Measurements from ENCODE around the gene KRT34.
"Not testable (repeated sequence)": the region's sequence is repeated elsewhere in the genome, so short reads cannot be mapped to it uniquely, and the experiment has no call there.

Gene KRT34

DNA sequence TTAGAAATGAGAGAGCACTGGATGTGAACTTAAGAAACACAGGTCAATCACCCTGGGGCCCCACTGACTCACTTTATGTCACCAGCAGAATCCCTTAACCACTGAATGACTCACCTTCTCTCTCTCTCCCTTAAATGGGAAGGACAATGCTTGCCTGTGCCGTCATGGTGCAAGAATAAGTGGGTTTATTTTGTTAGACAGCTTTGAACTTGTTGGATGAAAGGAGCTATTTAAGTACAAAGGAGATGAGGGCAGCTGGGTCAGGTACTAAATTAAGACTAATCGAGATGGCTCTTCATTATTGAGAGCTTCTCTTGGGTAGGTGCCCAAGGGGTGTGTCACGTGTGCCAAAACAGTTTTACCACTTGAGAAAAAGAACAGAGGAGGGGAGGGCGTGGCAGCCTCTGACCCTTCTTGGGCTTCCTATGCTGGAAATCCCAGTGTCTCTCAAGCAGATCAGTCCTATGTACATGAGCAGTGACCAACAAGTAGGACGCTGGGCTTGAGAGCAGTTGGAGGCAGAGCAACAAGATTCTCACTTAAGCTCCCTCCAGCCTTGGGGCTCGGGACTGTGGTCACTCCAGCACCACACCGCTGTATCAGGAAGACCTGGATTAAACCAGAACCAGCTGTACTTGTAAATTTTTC, 22.0 kb upstream of the KRT34 start:
- peak; percentile 9 for DNase-seq (ENCODE audit: low read depth)

- no peak for DNase-seq (ENCODE audit: low read depth)
These were observed 21.4 kb upstream of the KRT34 start for GRCh38 chr17:41403404-41404023.

DNA sequence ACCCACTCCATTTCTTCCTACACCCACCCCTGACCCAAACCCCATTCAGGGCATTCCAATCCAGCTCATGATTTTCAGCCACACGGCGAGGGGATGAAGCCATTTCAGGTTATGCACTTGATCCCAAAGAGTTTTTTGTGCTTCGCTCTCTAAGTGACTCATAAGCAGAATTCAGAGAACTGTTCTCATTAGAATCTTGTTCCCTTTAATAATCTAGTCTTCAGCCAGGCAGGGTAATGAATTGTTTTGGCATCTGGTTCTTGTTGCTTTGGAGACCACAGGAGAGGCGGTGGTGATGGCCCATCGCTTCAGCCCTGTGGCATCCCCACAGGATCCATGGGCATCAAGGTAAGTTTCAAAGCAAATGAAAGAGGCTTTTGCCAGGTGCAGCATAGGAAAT, 20.1 kb upstream of the KRT34 start:
- no peak for DNase-seq (ENCODE audit: low read depth)

DNA sequence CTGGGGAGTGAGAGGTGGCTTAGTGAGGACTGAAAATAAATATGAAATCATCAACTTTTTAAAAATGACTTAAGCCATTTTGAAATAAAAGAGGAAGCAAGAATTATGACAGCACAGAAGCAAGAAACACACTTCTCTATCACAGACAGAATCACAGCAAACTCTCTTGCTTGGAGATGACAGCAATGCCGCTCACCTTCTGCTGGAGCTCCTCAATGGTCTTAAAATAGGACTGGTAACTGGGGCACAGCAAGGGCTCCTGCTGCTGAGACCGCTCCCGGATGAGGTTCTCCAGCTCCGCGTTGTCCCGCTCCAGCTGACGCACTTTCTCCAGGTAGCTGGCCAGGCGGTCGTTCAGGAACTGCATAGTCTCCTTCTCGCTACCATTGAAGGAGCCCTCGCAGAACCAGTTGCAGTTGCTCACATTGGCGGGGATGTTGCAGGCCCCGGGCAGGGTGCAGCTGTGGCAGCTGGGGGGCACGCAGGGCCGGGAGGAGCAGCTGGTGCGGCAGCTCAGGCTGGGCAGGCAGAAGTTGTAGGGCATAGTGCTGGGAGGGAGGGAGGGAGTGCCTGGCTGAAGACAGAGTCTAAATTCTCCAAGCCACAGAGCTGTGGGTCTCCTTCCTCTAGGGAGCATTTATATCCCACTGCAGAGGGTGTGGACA, 15.0 kb upstream of the KRT34 start, which contains the start of gene KRT31:
Gene KRT31 (minus strand): TSS at position 613 of the 665 bp plus-strand sequence. CDS start 69 bp downstream, at position 544.
- no peak for DNase-seq (ENCODE audit: low read depth)

DNA sequence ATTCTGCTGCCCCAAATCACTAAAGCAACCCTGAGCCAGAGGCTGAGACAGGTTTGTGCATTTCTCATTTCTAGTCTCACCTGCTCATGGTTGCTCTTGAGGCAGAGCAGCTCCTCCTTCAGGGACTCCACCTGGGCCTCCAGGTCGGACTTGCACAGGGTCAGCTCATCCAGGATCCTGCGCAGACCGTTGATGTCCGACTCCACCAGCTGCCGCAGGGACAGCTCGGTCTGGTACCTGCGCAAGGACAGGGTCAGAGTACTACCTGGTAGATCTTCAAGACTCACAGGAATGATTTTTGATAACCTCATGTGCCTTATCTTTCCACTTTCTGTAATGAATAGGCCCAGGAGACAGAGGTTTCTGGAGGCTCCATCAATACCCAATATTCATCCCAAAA, 14.2 kb upstream of the KRT34 start:
- no peak for DNase-seq (ENCODE audit: low read depth)

- DNase-seq (ENCODE audit: low read depth), result no peak
These were observed 13.5 kb upstream of the KRT34 start for GRCh38 chr17:41395611-41396010.

DNA sequence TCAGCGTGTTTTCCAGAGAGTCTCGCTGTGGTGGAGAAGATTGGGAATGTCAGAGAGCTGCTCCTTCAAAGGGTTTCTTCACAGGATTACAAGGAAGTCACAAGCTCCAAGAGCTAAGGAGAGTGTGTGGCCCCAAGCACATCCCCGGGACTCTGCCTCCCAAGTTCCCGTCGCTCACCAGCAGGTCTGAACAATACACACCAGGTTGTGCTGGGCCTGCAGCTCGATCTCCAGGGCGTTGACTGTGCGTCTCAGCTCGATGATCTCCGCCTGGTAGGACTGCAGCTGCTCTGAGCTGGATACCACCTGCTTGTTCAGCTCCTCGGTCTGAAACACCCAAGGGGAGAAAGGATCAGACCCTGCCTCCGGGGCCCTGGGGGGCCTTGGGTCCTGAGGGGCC, 12.9 kb upstream of the KRT34 start:
- not testable (repeated sequence) for DNase-seq (ENCODE audit: low read depth)

- no peak for DNase-seq (ENCODE audit: low read depth)
These were observed 12.3 kb upstream of the KRT34 start for GRCh38 chr17:41394254-41394996.

GRCh38 chr17:41393826-41394225, 11.7 kb upstream of the KRT34 start:
- DNase-seq (ENCODE audit: low read depth), result no peak

GRCh38 chr17:41393294-41393693, 11.2 kb upstream of the KRT34 start:
- no peak for DNase-seq (ENCODE audit: low read depth)

- DNase-seq (ENCODE audit: low read depth), result no peak
These were observed 10.2 kb upstream of the KRT34 start for GRCh38 chr17:41392278-41392677.

DNA sequence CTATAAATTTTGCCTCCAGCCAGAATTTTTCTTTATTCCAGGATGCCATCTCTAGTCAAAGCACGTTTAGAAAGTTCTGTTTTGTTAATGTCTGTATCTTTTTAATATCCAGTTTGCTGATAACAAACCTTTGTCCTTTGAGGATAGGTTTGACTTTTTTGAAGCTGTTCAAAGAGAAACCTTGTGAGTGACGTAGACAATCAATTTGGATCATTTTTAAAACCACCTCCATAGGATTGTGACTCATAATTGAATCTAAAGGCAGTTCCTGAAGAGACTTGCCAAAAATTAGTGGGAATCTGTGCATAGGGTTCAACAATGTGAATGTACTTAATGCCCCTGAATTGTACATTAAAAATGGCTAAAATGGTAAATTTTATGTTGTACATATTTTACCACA, 9.4 kb upstream of the KRT34 start:
- no peak for DNase-seq (ENCODE audit: low read depth)

- no peak for DNase-seq (ENCODE audit: low read depth)
These were observed 8.4 kb upstream of the KRT34 start for GRCh38 chr17:41390411-41390938.

DNA sequence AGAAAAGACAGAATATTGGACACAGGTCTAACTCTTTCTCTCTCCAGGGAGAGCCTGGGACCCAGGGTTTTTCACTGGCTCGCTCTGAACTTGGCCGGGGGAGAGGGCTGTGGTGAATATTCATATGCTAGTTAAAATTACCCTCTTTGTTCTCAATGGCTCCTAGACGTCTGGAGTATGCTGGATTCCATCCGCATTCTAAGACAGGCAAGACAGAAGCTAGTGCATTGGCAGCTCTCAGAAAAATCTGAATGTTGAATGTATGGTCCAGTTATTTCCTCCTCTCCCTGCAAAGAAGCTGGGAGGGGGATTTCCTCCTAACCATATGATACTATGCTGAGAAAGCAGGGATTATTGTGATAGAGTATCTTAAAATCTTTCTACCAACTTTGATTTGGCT, 5.6 kb upstream of the KRT34 start:
- DNase-seq (ENCODE audit: low read depth), result no peak

GRCh38 chr17:41386227-41386626, 4.1 kb upstream of the KRT34 start:
- no peak for DNase-seq (ENCODE audit: low read depth)

DNA sequence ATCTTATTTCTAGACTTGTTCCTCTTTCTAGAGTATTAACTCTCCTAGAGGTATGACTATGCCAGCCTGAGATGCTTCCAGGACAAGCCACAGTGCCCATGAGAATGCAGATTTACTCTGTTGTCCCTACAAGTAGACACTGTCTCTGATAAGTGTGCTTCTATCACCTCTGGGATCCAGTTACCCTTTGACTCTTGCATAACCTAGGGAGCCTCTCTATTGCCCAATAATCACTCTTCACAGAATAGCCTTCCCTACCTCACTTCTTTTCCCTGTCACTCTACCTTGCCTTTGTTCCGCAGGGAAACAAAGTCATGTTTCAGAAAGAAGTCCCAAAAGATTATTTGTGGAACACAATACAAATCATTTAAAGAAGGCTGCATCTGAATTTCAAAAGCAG, 1.6 kb upstream of the KRT34 start:
- no peak for DNase-seq (ENCODE audit: low read depth)

- no peak for DNase-seq (ENCODE audit: low read depth)
These were observed 288 bp upstream of the KRT34 start for GRCh38 chr17:41382394-41382793.

DNA sequence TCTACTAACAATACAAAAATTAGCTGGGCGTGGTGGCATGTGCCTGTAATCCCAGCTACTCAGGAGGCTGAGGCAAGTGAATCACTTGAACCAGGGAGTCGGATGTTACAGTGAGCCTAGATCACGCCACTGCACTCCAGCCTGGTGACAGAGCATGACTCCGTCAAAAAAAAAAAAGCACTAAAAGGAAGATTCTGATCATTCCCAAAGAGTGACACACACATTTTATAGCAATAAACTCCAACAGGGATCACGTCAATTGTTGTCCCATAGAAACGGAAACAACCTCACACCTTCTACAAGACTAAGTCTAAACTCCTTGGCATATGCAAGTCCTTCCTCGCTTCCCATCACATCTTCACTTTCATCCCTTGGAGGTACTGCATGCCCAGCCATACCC, 2.0 kb downstream of the KRT34 start:
- not testable (repeated sequence) for DNase-seq (ENCODE audit: low read depth)

DNA sequence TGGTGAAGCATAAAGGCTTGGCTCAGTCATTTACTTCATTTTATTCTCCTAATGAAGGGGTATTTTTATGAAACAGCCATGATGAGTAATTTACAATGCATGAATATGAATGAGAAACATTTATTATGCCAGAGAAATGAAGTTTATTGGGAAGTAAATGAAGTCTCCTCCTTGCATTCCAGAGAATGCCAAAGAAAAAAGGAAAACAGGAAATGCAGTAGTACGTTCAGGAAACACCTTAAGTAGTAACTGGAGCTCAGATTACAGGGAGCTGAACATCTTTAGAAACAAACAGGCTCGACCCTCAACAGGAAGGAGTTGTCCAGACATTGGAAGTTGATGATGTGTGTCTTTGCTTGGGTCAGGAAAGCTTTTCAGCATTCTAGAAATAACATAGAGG, 4.6 kb downstream of the KRT34 start:
- DNase-seq (ENCODE audit: low read depth), result no peak

- DNase-seq (ENCODE audit: low read depth), result no peak
These were observed 12.4 kb downstream of the KRT34 start, which contains the start of gene KRT33B for GRCh38 chr17:41369713-41370112. TSS of gene KRT33B (minus strand) at chr17:41369813. CDS start at chr17:41369750, 63 bp downstream.

- DNase-seq (ENCODE audit: low read depth), result no peak
These were observed 13.1 kb downstream of the KRT34 start for GRCh38 chr17:41369023-41369422.

DNA sequence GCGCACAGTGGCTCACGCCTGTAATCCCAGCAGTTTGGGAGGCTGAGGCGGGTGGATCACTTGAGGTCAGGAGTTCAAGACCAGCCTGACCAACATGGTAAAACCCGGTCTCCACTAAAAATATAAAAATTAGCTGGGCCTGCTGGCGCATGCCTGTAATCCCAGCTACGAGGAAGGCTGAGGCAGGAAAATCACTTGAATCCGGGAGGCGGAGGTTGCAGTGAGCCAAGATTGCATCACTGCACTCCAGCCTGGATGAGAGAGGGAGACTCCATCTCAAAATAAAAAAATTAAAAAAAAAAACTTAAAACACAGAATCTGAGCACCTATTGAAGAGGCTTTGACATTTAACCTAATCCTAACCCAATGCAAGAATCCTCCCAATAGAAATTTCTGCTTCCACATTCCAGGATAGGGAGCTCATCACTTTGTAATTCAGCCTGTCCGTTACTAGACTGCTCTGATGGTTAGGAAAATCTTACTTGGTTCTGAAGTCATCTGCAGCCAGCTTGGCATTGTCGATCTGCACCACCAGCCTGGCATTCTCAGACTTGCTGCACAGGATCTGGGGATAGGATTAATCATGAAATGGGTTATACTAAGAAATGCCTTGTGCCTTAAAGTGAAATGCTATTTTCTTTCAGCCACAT, 14.6 kb downstream of the KRT34 start:
- no peak for DNase-seq (ENCODE audit: low read depth)

Measured in activated T-helper 1 cell treated with Interleukin-2 at 50 U/mL for 16 hours (primary cell).